NB4 (cell line): Measurements from ENCODE around the gene CD47.

ENCODE experiments used
- CTCF ChIP-seq: IDR thresholded peaks from one replicate; pipeline ENCODE4 v1.5.1; 2012; ENCODE audit warnings: low read depth, low read length
- MAX ChIP-seq: IDR thresholded peaks from 2 replicates; pipeline ENCODE4 v1.6.1; 2011; ENCODE audit warnings: low read depth, low read length

- no peak for TF ChIP-seq CTCF
- no peak for TF ChIP-seq MAX
Observed at GRCh38 chr3:108090049-108090700, 656 bp downstream of the CD47 start.
